Tongue (tissue), 2 donors: ENCODE data around the gene SH2D6. TPM values are rescaled to one million over a fixed set of nuclear protein-coding genes. Genes with fewer than 3 reads are reported as not detected.
A peak's percentile ranks its signal among the peaks of the same experiment; 100 is the strongest.

Experiments used
- DNase-seq: peaks from one replicate; pipeline ENCODE4 v3.0.0-alpha.2; 2015
- total RNA-seq: library from RNA; depleted of rRNA; stranded (reverse); fragments of >200 nt; gene quantifications from one replicate; pipeline ENCODE4 v1.2.3, GENCODE V29; 2014

Gene SH2D6
- total RNA-seq, 1 donor from 2014 or later: not detected

- DNase-seq: no peak
Measured at GRCh38 chr2:85439986-85440385, 21.5 kb downstream of the SH2D6 start.

DNA sequence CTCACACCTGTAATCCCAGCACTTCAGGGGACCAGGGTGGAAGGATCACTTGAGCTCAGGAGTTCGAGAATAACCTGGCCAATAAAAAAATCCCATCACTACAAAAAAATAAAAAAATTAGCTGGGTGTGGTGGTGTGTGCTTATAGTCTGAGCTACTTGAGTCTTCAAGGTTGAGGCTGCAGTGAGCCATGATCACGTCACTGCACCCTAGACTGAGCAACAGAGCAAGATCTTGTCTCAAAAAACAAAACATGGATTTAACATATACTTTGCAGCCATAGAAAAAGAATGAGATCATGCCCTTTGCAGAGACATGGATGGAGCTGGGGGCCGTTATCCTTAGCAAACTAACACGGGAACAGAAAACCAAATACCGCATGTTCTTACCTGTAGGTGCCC, 22.2 kb downstream of the SH2D6 start:
- peak; percentile 58 for DNase-seq

- no peak for DNase-seq
Measured at GRCh38 chr2:85441864-85442263, 23.4 kb downstream of the SH2D6 start.

DNA sequence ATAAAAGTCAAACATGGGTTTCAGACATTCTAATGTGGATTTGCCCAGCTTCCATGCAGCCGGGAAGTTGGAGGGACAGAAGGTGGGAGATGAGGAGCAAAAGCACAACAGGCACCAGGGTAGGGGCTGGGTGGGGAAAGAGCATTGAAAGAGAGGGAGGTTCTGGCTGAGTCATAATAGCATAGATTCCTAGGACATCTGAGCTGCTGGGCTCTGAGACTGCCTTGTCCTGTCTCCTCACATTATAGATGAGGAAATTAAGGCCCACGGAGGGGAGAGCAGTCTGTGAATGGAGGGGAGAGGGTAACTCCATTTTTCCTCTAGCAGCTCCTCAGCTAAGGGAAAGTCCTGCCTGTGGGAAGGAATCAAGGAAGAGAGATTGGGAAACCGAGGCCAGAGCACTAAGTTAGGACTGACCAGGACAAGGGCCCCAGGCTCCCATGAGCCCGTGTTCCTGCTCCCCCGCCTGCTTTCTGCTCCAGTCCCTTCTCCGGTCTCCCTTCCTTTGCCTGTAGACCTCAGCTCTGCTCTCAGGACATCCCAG, 26.2 kb downstream of the SH2D6 start:
- no peak for DNase-seq

DNA sequence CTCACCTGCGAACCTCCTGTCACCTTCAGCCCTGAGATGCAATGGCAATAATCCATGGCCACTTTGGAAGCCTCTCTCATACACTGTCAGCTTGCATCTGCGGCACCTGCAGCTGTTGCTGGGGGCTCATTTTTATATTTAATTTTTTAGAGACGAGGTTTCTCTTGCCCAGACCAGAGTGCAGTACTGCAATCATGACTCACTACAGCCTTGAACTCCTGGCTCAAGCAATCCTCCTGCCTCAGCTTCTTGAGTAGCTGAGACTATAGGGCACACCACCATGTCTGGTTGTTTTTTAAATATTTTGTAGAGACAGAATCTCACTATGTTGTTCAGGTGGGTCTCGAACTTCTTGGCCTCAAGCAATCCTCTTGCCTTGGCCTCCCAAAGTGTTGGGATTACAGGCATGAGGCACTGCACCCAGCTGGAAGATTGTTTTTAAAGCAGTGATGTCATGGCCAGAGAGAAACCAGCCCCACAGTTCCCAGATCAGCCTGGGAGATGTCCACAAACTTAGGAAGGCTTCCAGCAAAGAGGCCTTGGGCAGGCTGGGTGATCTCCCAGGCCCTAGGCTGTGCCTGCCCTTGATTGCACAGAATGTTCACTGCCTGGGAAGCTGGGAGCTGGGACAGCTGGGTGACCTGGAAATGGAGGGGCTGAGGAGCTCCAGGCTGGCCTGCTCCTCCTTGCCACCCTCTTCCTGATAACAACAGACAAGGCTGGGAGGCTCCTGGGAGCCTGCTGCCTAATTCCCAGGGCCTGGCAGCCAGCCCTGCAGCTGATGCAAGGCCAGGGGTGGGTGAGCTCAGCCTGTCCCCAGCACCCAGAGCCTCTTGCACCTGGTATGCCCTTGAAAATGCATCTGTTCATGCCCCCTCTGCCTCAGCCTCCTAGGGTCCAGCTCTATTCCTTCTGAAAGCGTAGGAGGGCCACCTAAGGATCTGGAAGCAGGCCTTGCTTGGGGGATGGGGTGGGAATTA, 27.1 kb downstream of the SH2D6 start:
- DNase-seq: peak; percentile 51

- DNase-seq: peak; percentile 57
Measured at GRCh38 chr2:85446296-85447221, 28.0 kb downstream of the SH2D6 start.

DNA sequence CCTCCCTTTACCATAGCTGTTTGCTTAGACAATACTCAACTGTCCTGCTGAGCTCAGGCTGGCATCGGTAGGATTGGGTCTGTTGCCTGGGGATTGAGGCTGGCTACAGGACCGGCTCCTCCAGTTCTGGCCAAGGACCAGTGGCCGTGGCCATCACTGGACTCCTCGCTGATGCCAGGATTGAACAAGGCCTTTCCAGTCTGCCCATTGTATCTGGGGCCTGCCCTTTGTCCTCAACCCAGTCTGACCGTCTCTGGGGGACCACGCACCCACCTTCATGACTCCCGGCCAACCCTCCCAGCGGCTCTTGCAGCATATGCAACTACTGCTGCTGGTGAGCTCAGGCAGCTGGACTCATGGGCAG, 28.7 kb downstream of the SH2D6 start:
- no peak for DNase-seq

DNA sequence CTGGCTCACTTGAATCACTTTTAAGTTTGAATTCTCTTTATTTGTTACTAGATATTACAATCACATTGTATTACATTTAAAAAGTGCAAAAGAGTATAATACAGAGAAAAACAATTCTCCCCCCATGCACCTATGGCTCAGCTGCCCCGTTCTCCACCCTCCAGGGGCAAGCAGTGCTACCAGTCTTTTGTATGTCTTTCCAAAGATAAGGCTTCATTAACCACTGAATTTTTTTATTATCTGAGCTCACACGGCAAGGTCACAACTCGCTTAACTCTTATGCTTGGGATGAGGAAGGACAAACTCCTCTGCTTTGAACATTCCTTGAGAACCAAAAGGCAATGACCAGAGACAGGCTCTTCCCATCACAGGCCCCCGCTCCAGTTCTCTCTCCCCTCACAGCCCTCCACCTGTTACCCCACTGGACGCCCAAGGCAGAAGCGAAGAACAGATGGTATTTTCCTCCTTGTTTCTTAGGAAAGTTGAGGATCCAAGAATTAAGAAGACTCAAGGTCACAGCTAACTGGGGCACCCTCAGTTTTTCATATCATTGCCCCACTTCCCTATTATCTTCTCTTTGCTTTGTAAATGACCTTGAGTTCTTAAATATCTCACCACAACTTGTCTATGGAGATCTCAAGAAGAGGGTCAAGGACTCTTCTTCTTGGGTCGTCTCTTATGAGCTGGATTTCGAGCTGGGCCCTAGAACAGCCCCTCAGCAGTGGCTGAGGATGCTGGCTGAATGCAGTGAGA, 30.1 kb downstream of the SH2D6 start:
- no peak for DNase-seq

GRCh38 chr2:85449214-85449588, 30.7 kb downstream of the SH2D6 start:
- DNase-seq: no peak

DNA sequence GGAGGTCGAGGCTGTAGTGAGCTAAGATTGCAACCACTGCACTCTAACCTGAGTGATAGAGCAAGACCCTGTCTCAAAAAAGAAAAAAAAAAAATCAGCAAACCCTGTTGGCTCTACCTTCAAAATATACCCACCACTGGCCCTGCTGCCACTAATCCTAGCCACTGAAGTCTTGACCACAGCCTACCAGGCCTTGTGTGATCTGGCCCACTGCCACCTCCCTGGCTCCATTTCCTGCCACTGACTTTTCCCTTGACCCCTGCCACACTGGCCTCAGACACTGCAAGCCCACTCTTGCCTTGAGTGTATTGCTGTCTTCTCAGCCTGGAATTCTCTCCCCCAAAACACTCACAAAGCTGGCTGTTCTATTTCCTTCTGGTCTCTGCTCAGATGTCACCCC, 33.7 kb downstream of the SH2D6 start:
- DNase-seq: no peak

GRCh38 chr2:85453571-85453970, 35.1 kb downstream of the SH2D6 start:
- DNase-seq: no peak

DNA sequence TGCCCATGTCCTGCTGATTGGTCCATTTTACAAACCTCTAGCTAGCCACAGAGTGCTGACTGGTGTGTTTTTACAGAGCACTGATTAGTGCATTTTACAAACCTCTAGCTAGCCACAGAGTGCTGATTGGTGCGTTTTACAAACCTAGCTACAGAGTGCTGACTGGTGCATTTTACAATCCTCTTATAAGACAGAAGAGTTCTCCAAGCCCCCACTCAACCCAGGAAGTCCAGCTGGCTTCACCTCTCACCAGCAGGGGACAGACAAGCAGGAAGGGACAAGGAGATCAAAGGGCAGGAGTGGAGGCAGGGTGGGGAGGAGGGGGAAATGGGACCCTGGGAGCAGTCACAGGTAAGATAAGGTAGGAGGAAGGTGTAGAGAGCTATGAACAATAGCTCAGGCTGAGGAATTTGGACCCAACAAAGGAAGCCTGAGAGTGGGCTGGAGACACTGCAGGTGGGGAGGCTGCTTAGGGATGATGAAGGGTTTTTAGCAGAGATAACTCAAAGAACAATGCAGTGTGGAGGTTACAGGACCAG, 37.1 kb downstream of the SH2D6 start:
- no peak for DNase-seq

GRCh38 chr2:85457043-85457442, 38.5 kb downstream of the SH2D6 start:
- DNase-seq: no peak

DNA sequence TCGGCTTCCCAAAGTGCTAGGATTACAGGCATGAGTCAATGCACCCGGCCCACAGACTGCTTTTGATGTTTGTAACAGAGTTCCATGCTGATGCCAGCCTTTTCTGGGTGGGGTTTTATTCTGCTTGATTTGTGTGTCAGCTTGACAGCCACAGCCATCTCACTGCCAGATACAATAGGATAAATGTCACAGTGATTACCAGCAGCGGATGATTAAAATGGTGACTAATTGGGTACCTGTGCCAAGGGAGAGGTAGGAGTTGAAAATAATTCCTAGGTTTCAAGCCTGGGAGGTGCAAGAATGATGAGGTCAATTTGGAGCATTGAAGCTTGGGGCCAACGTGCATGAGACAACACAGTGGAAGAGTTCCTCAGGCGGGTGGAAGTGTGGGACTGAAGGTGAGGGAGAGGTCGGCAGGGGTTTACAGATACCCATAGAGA, 39.4 kb downstream of the SH2D6 start:
- DNase-seq: no peak

DNA sequence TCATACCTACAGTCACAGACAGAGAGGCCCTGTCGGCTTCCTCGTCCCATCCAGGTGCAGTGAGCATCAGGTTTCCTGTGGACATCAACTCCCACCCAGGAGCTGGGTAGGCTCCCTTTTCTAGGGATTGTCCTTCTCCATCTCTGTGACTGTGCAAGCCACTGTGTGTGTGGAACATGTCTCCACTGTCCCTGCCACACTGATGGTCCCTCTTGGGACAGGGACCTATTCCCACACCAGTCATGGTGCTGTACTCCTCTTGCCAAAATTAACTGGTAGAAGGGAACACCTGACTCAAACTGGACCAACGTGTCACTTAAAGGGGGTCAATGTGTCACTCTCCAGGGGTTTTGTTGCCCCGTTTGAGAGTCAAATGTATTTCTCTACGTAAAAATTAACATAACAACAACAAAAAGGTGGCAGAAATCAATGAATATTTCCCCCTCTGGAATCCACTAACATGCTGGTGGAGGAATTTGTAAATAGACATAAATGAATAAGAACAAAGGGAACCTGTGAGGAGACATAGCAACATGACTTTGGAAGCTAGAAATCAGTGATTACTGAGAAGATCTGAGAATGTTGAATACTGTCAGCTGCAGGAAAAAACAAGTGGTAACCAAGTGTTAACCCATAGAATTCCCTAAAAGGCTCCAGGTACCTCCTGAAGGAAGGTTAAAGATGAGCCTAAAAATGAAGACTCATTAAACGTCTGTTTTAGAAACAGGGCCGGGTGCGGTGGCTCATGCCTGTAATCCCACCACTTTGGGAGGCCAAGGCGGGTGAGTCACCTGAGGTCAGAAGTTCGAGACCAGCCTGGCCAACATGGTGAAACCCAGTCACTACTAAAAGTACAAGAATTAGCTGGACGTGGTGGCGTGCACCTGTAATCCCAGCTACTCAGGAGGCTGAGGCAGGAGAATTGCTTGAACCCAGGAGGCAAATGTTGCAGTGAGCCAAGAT, 40.4 kb downstream of the SH2D6 start:
- DNase-seq: no peak

DNA sequence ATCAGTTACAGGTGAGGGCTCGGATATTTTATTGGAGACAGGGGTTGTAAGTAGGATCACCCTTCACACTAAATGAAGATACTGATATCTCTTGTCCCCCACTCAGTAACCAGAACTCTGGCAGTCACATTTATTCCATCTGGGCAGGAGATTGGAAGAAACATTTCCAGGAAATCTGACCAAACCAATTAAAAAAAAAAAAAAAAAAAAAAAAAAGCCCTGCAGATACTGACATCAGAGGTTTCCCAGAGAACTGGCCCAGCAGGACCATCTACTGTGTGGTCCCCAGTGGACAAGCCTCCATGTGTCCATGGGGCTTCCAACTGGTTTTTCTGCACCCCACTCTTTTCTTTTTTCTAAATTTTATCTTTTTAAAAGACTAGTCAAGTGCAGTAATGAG, 41.3 kb downstream of the SH2D6 start:
- no peak for DNase-seq

DNA sequence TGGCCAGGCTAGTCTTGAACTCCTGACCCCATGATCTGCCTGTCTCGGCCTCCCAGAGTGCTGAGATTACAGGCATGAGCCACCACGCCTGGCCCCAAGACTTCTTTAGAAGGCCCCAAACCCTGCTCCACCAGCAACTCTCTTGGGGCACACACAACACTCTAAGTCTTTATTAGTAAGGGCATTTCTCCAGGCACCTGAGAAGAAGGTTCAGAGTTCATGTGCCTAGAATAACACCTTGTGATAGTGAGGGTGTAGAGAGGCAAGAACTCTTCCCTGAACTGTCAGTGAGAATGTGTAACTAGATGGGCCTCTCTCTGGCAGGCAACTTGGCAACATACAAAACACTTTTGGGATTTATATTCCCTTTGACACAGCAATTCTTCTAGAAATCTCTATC, 43.8 kb downstream of the SH2D6 start:
- DNase-seq: no peak

GRCh38 chr2:85468096-85468703, 49.7 kb downstream of the SH2D6 start:
- DNase-seq: no peak

- DNase-seq: peak; percentile 54
Measured at GRCh38 chr2:85468704-85469349, 50.3 kb downstream of the SH2D6 start.
